NCI-H2107 (cell line): Measurements from ENCODE around the gene LRRC34.
A peak's percentile ranks its signal among the peaks of the same experiment; 100 is the strongest.

Source experiments
- DNase-seq: peaks from one replicate; lab custom pipeline; 2025; lab: John Stamatoyannopoulos, UW

The LRRC34 gene

DNA sequence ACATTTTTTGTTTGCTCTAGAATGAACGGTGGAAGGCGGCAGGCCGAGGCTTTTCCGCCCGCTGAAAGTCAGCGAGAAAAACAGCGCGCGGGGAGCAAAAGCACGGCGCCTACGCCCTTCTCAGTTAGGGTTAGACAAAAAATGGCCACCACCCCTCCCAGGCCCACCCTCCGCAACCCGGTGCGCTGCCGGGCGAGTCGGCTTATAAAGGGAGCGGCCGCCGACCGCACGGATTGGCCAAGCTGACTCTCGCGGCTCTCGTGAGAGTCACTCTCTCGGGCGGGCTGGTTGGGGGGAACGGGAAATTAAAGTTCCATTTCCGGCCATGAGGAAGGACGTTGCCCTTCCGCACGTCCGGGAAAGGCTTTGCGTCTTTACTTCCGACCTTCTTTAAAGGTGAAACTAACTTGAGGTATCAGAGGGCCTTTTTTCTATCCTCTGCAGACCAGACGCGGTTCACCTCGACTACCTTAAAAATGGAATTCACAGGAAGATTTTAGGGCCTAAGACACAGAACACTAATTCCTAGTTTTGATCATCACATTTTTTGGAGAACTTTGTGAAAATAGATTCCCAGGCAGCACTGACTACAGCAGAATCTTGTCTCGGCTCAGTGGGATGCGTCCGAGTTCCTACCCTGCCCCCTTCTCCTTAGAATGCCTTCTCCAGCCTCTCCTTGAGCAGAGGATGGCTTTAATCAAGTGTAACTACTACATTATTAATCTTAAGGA is 47.7 kb downstream of the LRRC34 start, which contains the start of gene TERC:
TERC (minus strand) TSS at position 179 of the 731 bp plus-strand sequence.
- DNase-seq, result peak; percentile 99

- DNase-seq, result peak; percentile 61
Measured at GRCh38 chr3:169764312-169764881, 48.3 kb downstream of the LRRC34 start.

DNA sequence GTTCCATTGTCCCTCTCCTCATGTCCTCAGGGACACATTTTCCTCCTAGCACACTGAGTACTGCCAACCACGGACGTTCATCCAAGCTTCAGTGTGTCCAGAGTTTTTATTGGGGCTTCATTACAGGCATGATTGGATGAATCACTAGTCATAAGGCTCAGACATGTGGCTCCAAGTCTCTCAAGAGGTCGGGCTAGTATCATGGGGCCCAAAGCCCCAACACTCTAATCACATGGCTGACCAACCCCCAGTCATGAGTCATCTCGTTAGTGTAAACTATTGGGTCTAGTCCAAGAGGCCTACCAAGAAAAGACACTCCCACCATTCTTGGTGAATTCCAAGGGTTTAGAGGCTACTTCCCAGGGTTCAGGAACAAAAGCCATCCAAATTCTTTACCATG is 52.2 kb downstream of the LRRC34 start:
- DNase-seq, result no peak

DNA sequence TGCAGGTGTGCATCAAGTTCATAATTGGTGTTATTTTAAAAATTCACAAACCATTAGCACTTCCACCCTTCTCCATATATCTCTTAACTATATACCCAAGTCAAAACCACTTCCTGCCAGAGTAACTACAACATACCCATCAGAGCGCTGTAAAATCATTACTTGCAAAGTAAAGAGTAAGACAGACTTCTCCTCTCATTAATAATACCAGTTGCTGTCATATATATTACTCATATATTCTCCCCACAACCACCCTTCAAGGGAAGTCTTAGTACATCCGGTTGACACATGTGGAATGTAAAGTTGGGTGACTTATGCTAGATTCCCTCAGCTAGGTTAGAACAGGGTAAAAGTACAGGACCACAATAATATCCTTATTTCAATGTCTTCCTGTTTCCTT is 53.4 kb downstream of the LRRC34 start:
- DNase-seq, result no peak

DNA sequence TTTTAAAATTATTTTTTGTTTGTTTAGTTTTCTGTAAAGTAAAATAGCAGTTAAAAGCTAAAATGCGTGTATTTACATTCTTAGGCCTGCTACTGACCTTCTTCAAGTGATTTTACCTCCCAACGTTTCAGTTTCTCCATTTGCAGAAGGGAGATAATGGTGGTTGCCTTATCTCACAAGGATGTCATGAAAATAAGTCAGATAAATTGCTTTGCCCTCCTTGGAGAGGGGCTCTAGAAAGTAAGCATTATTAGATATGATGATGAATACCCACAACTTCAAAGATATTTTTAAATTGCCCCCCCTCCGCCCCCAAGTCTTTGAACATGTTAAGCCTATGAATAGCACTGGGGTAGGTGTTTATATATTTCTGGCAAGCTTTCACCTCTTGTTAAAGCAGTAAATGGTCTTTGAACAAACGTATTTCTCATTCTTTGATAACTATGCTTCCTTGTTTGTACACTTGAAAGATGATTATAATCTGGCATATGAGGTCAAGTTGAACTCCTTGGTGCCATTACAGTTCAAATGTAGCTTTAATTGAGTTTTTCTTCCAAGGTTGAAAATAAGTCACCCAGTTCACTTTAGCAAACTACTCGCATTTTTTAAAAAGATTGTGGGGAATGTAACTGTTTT is 54.2 kb downstream of the LRRC34 start:
- DNase-seq, result no peak

GRCh38 chr3:169755488-169755887 is 57.2 kb downstream of the LRRC34 start:
- DNase-seq, result no peak

- no peak for DNase-seq
Measured at GRCh38 chr3:169754711-169755110, 58.0 kb downstream of the LRRC34 start.

DNA sequence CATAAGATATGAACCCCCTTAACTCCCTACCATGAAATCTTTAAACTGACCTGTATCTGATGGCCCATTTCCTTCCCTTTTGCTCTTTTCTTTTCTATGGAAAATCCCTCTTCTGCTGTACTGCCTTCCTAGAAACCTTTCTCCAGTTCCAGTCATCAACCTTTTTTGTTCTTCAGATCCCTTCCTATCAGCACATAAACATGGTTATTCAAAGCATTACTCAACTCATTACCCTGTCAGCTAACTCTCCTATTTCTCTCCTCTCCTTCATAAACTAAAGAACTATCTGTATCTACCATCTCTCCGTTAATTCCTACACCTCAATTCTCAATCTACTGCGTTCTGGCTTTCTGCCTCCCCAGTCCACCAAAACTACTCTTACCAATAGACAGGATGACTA is 60.8 kb downstream of the LRRC34 start:
- no peak for DNase-seq

- DNase-seq, result no peak
Measured at GRCh38 chr3:169750665-169751064, 62.0 kb downstream of the LRRC34 start.

DNA sequence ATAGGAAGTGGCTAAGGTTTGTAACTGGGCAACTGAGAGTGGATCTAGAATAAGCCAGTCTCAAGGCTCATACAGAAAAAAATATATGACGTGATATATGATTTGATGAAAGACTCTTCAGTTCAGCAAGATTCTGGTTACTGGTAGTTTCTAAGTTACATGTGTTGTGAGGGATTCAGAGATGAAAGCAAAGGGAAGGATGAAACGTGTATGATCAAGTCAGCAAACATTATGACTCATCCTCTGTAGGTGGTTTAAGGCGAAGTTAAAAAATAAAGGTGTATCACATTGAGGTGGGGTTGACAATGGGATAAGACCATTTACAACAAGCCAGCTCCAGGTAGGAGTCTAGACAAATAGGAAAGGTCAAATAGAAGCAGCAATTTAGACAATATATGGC is 64.0 kb downstream of the LRRC34 start:
- no peak for DNase-seq

GRCh38 chr3:169746924-169747323 is 65.8 kb downstream of the LRRC34 start:
- no peak for DNase-seq

DNA sequence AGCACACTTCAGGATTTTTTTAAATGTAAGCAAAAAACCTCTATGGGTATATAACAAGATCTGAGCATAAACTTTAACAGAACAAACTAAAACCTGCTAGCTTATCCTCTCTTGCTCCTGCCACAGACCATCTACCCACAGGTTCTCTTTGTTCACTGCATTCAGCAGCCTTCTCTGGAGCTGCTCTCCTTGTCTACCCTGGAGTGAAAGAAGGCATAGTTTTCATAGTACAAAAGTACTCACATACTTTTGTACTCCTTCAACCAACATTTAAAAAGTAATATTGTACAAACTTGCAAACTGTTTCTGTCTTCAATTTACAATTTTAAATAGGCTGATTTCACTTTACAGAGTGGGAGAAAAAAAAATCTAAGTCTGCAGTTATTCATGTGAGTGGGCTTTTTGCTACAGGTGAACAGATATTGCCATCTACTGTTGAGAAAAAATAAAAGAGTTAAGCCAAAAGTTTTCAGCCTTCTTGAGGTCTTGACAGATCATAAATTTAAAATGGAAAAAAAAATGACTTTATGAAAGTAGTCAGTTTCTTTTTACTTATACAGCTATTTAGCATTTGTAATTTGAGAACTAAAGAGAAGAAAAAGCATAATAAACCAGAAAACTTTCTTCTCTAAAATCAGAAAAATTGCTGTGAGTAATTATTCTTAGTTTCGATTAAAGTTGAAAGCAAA is 68.2 kb downstream of the LRRC34 start:
- no peak for DNase-seq
